ENCODE measurements around the gene FCAMR.

Gene FCAMR

GRCh38 chr1:206955476-206956451 lies 14.5 kb downstream of the FCAMR start:
- DNase-seq: peak in 1 of 2 experiments; percentile 24

- DNase-seq: no peak
These were observed 15.6 kb downstream of the FCAMR start for GRCh38 chr1:206954459-206955342.

DNA sequence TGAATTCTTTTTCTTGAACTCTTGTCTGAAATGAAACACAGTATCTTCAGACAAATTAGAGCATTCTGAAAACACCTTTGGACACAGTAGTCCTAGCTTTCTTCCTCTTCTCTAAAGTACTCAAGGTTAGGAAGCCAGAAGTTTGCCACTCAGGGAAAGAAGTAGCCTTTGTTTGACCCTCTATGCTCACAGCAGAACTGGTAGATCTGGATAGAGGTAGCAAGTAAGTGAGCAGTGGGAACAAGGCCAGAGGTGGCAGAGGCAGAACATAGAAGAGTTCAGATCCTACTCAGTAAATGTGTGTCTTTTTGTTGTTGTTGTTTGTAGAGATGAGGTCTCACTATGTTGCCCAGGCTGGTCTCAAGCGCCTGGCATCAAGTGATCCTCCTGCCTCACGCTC lies 16.6 kb downstream of the FCAMR start:
- no peak for DNase-seq

DNA sequence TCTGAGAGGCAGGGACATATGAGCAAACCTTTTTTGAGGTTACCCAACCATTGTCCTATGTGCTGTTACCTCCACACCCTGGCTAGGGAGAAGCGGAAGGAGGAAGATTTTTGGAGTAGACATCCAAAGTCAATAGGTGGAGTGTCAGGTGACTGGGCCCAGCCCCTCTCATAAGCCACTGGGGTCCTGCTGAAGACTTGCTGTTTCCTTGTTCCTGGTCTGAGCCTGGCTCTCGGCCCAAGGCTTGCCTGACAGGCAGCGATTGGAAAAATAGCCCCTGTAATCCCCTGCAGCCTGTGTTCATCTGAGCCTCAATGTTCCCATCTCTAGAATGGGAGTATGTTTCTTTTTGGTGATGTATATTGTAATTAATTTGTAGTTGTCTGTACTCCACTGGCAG lies 17.1 kb downstream of the FCAMR start:
- DNase-seq: no peak

DNA sequence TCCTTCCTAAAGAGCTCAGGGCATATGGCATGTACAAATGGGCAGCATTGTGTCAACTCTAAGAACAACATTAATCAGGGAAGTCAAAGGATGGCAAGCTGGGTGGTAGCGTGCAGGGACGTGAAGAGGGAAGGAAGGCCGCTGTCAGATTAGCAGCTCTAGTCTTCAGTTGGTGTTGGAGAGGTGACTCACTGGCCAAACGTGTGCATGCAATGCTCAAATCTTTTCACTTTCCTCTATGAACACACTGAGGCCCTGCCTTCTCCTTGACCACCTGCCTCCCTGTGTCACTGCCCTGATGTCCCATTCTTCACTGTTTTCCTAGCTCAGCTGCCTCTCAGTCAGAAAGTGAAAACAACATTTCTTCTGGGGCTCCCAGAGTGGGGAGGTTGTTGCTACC lies 18.1 kb downstream of the FCAMR start:
- DNase-seq: no peak

DNA sequence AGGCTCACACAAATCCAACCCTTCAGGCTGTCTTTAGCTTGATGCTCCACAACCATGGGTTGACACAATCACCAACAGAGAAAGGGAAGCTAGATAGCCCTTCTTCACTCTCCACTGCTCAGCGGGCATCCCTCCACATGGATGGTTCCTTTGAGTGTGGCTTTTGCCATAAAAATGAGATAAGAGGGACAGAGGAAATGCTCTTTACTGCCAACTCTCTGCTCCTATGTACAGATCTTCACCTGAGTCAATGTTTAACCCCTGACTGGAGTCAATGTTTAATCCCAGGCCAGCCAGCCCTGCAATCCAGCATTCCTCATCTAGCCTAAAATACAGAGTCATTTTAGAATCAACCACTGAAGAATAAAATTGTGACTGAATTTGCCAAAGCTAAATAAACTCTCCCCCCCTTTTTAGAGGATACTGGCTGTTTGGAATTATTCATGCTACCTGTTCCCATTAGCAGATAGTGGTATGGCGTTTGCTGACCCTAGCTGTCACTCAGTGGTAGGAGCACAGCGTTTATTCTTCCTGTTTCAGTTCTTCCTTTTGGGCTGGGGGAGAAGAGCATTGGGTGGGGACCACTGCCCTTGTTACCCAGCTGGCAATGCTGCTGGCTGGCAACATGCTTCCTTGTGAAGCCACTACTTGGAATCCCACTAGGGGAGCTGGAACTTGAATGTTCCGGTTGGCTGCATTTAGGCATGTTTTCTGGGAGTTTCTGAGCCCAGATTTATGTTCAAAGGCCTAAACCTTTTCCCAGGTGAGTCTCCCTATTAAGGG lies 18.8 kb downstream of the FCAMR start:
- no peak for DNase-seq

DNA sequence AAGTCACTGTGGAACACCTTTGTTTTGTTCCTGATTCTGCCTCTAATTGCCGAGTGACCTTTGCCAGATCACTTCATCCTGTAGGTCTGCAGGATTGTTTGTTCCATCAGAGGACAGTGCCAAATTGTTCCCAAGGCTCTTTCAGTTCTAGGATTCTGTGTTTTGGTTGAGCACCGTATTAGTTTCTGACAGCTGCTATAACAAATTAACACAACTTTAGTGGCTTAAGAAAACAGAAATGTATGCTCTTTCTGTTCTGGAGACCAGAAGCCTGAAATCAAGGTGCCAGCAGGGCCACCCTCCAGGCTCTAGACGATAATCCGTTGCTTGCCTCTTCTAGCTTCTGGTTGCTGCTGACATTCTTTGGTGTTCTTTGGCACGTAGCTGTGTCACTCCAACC lies 20.6 kb downstream of the FCAMR start:
- no peak for DNase-seq

DNA sequence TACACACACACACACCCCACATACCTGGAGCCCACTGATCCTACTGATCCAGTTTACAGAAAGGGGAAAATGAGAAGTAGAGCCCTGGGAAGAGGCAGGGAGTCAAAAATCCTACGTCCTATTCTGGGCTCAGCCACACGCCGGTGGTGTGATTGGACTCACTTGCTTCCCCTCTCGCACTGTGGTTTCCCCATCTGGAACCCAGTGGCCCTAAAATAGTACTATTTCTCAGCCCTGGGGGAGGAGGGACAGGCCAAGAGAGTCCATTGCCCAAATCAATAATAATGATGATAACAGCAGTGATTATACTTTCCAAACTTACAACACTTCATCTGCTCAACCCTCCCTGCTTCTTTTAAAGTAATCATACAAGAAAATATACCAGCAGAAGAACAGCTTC lies 21.1 kb downstream of the FCAMR start:
- DNase-seq: no peak

DNA sequence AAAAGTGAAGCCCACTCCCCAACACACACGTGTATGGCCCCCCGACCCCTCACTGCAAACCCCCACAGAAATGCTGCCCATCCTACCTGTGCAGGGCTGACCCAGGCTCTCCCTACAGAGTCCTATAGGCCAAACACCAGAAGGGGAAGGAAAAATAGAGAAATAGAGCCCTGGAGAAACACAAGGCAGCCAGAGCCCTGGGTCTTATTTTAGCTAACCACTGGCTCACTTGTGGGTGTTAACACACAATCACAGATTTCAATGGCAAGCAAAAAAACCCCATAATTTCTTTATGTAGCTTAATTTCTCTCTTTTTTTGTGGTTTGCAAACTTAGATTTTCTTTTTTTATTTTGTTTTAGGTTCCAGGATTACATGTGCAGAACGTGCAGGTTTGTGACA lies 23.0 kb downstream of the FCAMR start:
- no peak for DNase-seq

DNA sequence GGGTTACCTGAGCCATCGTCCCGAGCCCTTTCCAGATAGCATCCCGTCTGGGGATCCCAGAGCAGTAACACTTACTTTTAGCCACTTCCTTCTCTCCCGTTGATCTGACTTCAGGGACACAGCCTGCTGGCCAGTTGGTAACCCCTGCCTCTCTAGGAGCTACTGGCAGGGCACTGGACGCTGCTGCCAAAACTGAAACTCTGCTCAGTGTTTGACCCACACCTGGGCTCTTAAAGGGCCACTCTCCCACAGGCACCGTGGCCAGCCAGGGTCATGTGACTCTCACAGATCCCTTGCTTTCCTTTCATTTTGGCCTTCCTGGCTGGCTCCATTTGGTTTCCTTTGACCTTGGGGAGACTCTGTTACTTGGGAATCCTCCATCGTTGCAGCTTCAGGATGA lies 24.0 kb downstream of the FCAMR start, which contains the start of gene PIGR:
TSS of gene PIGR (minus strand) at position 206 of the 400 bp plus-strand sequence. CDS start 5,935 bp downstream, outside the sequence.
- no peak for DNase-seq

DNA sequence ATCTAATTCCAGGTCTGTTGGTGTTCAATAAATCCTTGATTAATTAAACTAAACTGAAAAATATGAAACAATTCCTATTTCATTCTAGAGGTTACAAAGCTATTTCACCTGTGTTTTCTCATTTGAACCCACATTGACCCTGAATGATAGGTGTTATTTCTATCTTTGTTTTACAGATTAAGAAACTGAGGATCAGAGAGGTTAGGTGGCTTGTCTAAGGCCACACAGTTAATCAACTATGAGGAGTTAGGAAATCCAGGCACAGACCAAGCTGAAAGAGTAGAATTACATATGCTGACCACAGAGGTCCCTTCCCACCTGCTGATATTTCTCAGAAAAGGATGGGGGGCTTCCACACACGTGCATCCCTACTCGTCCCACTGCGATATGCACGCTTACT lies 24.5 kb downstream of the FCAMR start:
- DNase-seq: no peak

DNA sequence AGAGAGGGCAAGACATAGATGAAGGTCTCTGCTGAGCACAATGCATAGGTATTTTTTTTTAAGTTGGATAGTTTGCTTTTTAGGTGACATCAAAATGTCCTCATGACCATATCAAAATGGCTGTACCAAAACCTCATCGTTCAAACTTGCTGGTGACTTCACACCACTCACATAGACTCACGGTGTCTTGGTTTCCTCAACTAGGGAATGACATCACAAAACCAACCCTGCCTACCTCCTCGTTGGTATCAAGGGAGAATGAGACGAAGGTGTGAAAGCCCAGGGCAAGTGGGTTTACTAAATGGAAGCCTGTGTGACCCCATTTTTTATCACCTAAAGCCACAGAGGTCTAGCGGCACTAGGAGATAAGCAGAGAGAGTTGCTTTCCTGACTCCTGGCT lies 25.6 kb downstream of the FCAMR start:
- no peak for DNase-seq

DNA sequence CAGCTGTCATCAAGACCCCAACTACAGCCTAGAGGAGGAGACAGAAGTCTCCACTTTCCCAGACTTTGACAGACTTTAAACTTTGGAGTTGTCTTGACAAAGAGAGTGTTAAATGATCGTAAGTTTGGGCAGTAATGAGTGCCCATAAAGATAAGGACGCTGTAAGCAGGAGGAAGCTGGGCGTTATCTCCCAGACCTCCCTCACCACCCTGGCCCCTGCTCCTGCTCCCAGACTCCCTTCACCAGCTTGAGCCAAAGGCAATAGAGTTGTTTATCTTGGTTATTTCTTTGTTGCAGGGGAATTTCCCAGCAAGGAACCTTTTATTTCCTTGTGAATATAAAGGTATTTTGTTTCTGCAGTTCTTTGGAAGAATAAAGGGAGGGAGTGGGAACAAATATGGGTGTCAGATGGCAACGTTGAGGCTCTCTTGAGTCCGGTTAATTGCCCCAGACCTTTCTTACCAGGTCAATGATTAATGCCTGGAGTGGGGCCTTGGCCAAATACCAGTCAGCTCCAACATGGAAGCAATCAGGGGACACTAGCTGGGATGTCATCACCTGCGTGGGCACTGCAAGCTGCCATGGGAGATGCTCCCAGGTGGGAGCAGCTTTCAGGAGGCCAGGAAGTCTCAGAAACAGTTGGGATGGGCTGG lies 28.4 kb downstream of the FCAMR start:
- no peak for DNase-seq

- no peak for DNase-seq
These were observed 29.7 kb downstream of the FCAMR start for GRCh38 chr1:206940588-206940936.

GRCh38 chr1:206939841-206940587 lies 30.2 kb downstream of the FCAMR start:
- DNase-seq: no peak

DNA sequence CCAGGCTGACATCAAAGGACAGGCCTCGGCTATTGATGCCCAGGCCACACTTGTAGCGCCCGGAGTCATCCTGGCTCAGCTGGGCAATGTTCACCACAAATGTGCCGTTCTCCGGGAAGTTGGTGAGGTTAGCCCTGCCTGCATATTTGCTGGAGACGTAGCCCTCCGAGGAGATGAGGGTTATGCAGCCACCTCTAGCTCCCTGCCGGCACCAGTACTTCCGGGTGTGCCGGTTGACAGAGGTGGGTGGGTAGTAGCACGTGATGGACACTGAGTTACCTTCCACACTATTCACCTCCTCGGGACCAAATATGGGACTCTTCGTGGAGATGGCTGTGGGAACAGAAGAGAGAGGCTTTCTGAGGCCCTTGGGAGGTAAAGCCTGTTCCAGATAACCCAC lies 31.1 kb downstream of the FCAMR start:
- no peak for DNase-seq

- DNase-seq: no peak
These were observed 32.8 kb downstream of the FCAMR start for GRCh38 chr1:206937425-206937824.

- DNase-seq: peak; percentile 75 to 76
These were observed 34.7 kb downstream of the FCAMR start for GRCh38 chr1:206935491-206936067.

DNA sequence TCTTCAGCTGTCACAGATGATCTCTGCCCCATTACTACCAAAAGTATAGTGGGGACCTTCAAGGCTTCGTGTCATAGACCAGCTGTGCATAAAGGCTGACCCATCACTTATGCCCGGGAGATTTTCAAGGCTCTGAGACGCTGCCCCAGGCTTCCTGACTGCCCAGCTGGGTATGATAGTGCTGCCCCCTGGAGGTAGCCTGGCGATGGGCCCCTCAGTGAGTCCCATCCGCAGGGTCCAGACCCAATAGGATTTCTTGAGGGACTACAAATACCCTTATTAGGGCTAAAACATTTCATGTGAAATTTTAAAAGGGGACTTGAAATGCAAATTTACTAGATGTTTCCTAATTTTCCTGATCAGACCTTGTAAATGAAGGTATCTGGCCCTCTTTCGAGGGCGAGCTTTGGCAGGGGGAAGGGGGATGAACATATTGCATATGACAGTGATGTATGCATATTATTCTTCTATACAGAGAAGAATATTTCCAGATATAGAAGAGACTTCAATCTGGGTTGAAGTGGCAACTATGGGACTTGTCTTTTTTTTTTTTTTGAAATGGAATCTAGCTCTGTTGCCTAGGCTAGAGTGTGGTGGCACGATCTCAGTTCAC lies 36.8 kb downstream of the FCAMR start:
- DNase-seq: peak; percentile 80 to 82

GRCh38 chr1:206932177-206932576 lies 38.1 kb downstream of the FCAMR start:
- DNase-seq: no peak

DNA sequence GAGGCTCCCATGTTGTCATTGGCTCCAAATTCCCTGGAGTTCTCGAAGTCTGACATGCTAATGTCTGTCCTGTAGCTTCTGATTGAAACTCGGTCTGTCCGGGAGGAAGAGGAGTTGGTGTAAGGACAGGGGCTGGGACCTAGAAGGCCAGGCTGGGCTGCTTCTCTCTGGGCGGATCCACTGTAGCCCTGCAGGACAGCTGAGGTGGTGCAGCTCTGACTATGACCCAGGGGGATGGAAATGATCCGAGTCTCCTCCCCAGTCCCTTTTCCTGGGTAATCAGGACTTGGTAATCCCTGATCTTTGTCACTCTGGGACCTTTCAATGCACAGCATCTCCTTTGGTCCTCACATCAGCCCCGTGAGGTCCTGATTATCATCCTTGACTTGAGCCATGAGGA lies 38.6 kb downstream of the FCAMR start:
- no peak for DNase-seq
